ENCODE results near the gene KIF12.

Gene KIF12

GRCh38 chr9:114123031-114123977, 24.2 kb upstream of the KIF12 start:
- DNase-seq (ENCODE audit: low read depth, low spot score): no peak

- DNase-seq (ENCODE audit: low read depth, low spot score): no peak
Observed at GRCh38 chr9:114122136-114123027, 23.3 kb upstream of the KIF12 start.

GRCh38 chr9:114121227-114122135, 22.4 kb upstream of the KIF12 start:
- DNase-seq (ENCODE audit: low read depth, low spot score): no peak

GRCh38 chr9:114120192-114121014, 21.3 kb upstream of the KIF12 start:
- DNase-seq (ENCODE audit: low read depth, low spot score): no peak

GRCh38 chr9:114119242-114120191, 20.4 kb upstream of the KIF12 start:
- no peak for DNase-seq (ENCODE audit: low read depth, low spot score)

GRCh38 chr9:114117996-114118830, 19.1 kb upstream of the KIF12 start:
- peak; percentile 73 for DNase-seq (ENCODE audit: low read depth, low spot score)

- no peak for DNase-seq (ENCODE audit: low read depth, low spot score)
Observed at GRCh38 chr9:114117614-114117995, 18.5 kb upstream of the KIF12 start.

GRCh38 chr9:114116126-114116747, 17.1 kb upstream of the KIF12 start:
- no peak for DNase-seq (ENCODE audit: low read depth, low spot score)

GRCh38 chr9:114115654-114116125, 16.6 kb upstream of the KIF12 start:
- DNase-seq (ENCODE audit: low read depth, low spot score): no peak

GRCh38 chr9:114114364-114114763, 15.3 kb upstream of the KIF12 start:
- no peak for DNase-seq (ENCODE audit: low read depth, low spot score)

GRCh38 chr9:114112778-114113584, 13.9 kb upstream of the KIF12 start:
- DNase-seq (ENCODE audit: low read depth, low spot score): peak; percentile 58

- no peak for DNase-seq (ENCODE audit: low read depth, low spot score)
Observed at GRCh38 chr9:114112325-114112724, 13.2 kb upstream of the KIF12 start.

- no peak for DNase-seq (ENCODE audit: low read depth, low spot score)
Observed at GRCh38 chr9:114110180-114110579, 11.1 kb upstream of the KIF12 start.

- DNase-seq (ENCODE audit: low read depth, low spot score): no peak
Observed at GRCh38 chr9:114109124-114109523, 10.0 kb upstream of the KIF12 start.

GRCh38 chr9:114108016-114108833, 9.1 kb upstream of the KIF12 start:
- peak; percentile 94 for DNase-seq (ENCODE audit: low read depth, low spot score)
